ENCODE results near the gene JAML. TPM values are rescaled to one million over a fixed set of nuclear protein-coding genes. Genes with fewer than 3 reads are reported as not detected.

Gene JAML
- total and polyA plus RNA-seq, 9 of the 15 experiments (the other 6 are each of a cell fraction or from before 2014, with no cell fraction given) = 0.05 to 0.32 (median 0.22) TPM; not detected in 4

GRCh38 chr11:118223992-118224391 is 819 bp downstream of the JAML start:
- Histone ChIP-seq H4K20me1 (replicated peaks; ENCODE audit: control insufficient read depth, insufficient read depth, low read length) (no peaks in the 10 kb centered on the region), H3K9ac (ENCODE audit: insufficient read depth in 1 of 2, low read depth in 2 of 2, low read length in 2 of 2) (no peak overlapping the region), H3K9me3 (replicated peaks; ENCODE audit: control insufficient read depth, insufficient read depth, low read depth, low read length) (no peaks in the 10 kb centered on the region), H2AFZ (ENCODE audit: low read depth, low read length) (no peak overlapping the region), H3K4me1 (replicated peaks in 1 of 2; ENCODE audit: control insufficient read depth in 2 of 2, insufficient read depth in 2 of 2, low read length in 2 of 2) (no peaks in the 10 kb centered on the region), H3K4me3 (no peak overlapping the region), H3K79me2 (ENCODE audit: control insufficient read depth, insufficient read depth, low read length) (no peaks in the 10 kb centered on the region), H3K36me3 (ENCODE audit: control insufficient read depth, insufficient read depth, low read length) (no peaks in the 10 kb centered on the region), H3K27ac (ENCODE audit: extremely low read depth, low read depth, low read length) (no peak overlapping the region), H3K9me1 (ENCODE audit: control insufficient read depth, insufficient read depth, low read length) (no peaks in the 10 kb centered on the region), H3K4me2 (ENCODE audit: insufficient read depth, low read length) (no peak overlapping the region), H3K27me3 (ENCODE audit: control insufficient read depth in 2 of 2, insufficient read depth in 2 of 2, low read length in 2 of 2) (peaks cover 4 to 26% of the 10 kb centered on the region in 2 experiments; a peak in 4 of 5 replicates)
- no peak for FAIRE-seq
- DNase-seq (ENCODE audit: extremely low read depth in 1 of 4, low spot score in 3 of 4) = no peak
- BruUV-seq (replicated peaks) = no TSS peak
- ATAC-seq = no peak
- ChIA-PET CTCF (ENCODE audit: low intra/inter-chr PET ratio) (no interaction called here), POLR2A (no interaction called here)
- in situ Hi-C loops (cut with MboI) = no loop called here
- TF ChIP-seq CUX1 (CRISPR knock-in tag; IDR thresholded peaks at IDR 0.05) (no peak), EWSR1 (IDR thresholded peaks at IDR 0.05; ENCODE audit: borderline replicate concordance, low read depth, partially characterized antibody) (no peak), RAD51 (IDR thresholded peaks at IDR 0.05; ENCODE audit: borderline replicate concordance, low read depth) (peak; percentile 25; the same call in 1 of the 2 replicates), NKRF (IDR thresholded peaks at IDR 0.05; ENCODE audit: borderline replicate concordance) (no peak)
- WGBS (ENCODE audit: insufficient coverage, low coverage, missing lambda C conversion rate) = 7% methylated on average over 6 of the region's 6 CpGs
- intact Hi-C loops (cut with micrococcal nuclease) = no loop called here
